ENCODE measurements around the gene LHFPL6.

The LHFPL6 gene

GRCh38 chr13:39603424-39603947 is 493 bp upstream of the LHFPL6 start:
- TF ChIP-seq POLR2A (IDR thresholded peaks at IDR 0.05; ENCODE audit: low read depth, low read length): no peak; the same call in 1 of the 2 replicates
- FAIRE-seq (no peak), DNase-seq (ENCODE audit: insufficient read length, low spot score) (no peak)

GRCh38 chr13:39602277-39602613 is 748 bp downstream of the LHFPL6 start:
- no peak for DNase-seq (ENCODE audit: insufficient read length, low spot score)
- FAIRE-seq: no peak
- TF ChIP-seq POLR2A (IDR thresholded peaks at IDR 0.05; ENCODE audit: low read depth, low read length): no peak

GRCh38 chr13:39601636-39602035 is 1.4 kb downstream of the LHFPL6 start:
- DNase-seq (ENCODE audit: insufficient read length, low spot score) (no peak), FAIRE-seq (no peak)
- TF ChIP-seq POLR2A (IDR thresholded peaks at IDR 0.05; ENCODE audit: low read depth, low read length): no peak

- FAIRE-seq: no peak
- no peak for DNase-seq (ENCODE audit: insufficient read length, low spot score)
- TF ChIP-seq POLR2A (IDR thresholded peaks at IDR 0.05; ENCODE audit: low read depth, low read length): no peak
Measured at GRCh38 chr13:39600766-39601165, 2.2 kb downstream of the LHFPL6 start.

- FAIRE-seq (no peak), DNase-seq (ENCODE audit: insufficient read length, low spot score) (no peak)
- TF ChIP-seq POLR2A (IDR thresholded peaks at IDR 0.05; ENCODE audit: low read depth, low read length): no peak
Measured at GRCh38 chr13:39599842-39600241, 3.2 kb downstream of the LHFPL6 start.

- TF ChIP-seq POLR2A (IDR thresholded peaks at IDR 0.05; ENCODE audit: low read depth, low read length): no peak
- no peak for DNase-seq (ENCODE audit: insufficient read length, low spot score)
- no peak for FAIRE-seq
Measured at GRCh38 chr13:39599012-39599411, 4.0 kb downstream of the LHFPL6 start.

- no peak for TF ChIP-seq POLR2A (IDR thresholded peaks at IDR 0.05; ENCODE audit: low read depth, low read length)
- DNase-seq (ENCODE audit: insufficient read length, low spot score) (no peak), FAIRE-seq (no peak)
Measured at GRCh38 chr13:39597838-39598237, 5.2 kb downstream of the LHFPL6 start.

GRCh38 chr13:39596685-39597084 is 6.3 kb downstream of the LHFPL6 start:
- TF ChIP-seq POLR2A (IDR thresholded peaks at IDR 0.05; ENCODE audit: low read depth, low read length): no peak
- DNase-seq (ENCODE audit: insufficient read length, low spot score) (no peak), FAIRE-seq (no peak)

GRCh38 chr13:39596176-39596575 is 6.8 kb downstream of the LHFPL6 start:
- FAIRE-seq (no peak), DNase-seq (ENCODE audit: insufficient read length, low spot score) (no peak)
- TF ChIP-seq POLR2A (IDR thresholded peaks at IDR 0.05; ENCODE audit: low read depth, low read length): no peak

- DNase-seq (ENCODE audit: insufficient read length, low spot score): no peak
- no peak for FAIRE-seq
- TF ChIP-seq POLR2A (IDR thresholded peaks at IDR 0.05; ENCODE audit: low read depth, low read length): no peak
Measured at GRCh38 chr13:39590466-39591036, 12.4 kb downstream of the LHFPL6 start.

- no peak for FAIRE-seq
- TF ChIP-seq POLR2A (IDR thresholded peaks at IDR 0.05; ENCODE audit: low read depth, low read length): no peak
Measured at GRCh38 chr13:39588384-39588783, 14.6 kb downstream of the LHFPL6 start.

GRCh38 chr13:39587939-39588338 is 15.1 kb downstream of the LHFPL6 start:
- DNase-seq (ENCODE audit: insufficient read length, low spot score): no peak
- no peak for FAIRE-seq
- TF ChIP-seq POLR2A (IDR thresholded peaks at IDR 0.05; ENCODE audit: low read depth, low read length): no peak

More at GRCh38 chr13:39588384-39588783, 14.6 kb downstream of the LHFPL6 start:
- DNase-seq (ENCODE audit: insufficient read length, low spot score): no peak

GRCh38 chr13:39586958-39587605 is 15.9 kb downstream of the LHFPL6 start:
- no peak for DNase-seq (ENCODE audit: insufficient read length, low spot score)
- no peak for TF ChIP-seq POLR2A (IDR thresholded peaks at IDR 0.05; ENCODE audit: low read depth, low read length)
- FAIRE-seq: no peak

- TF ChIP-seq POLR2A (IDR thresholded peaks at IDR 0.05; ENCODE audit: low read depth, low read length): no peak
- FAIRE-seq: no peak
- DNase-seq (ENCODE audit: insufficient read length, low spot score): no peak
Measured at GRCh38 chr13:39586151-39586550, 16.8 kb downstream of the LHFPL6 start.

- FAIRE-seq (no peak), DNase-seq (ENCODE audit: insufficient read length, low spot score) (no peak)
- TF ChIP-seq POLR2A (IDR thresholded peaks at IDR 0.05; ENCODE audit: low read depth, low read length): no peak
Measured at GRCh38 chr13:39585219-39585618, 17.8 kb downstream of the LHFPL6 start.
